MCF 10A (cell line): ENCODE results near the gene LIN54. TPM values are rescaled to one million over a fixed set of nuclear protein-coding genes. Genes with fewer than 3 reads are reported as not detected.

Source experiments
- BruUV-seq: library from RNA; stranded (reverse); fragments of 400-500 nt; replicated peaks from 2 replicates; lab custom pipeline; 2021; lab: Mats Ljungman, UMichigan
- CTCF ChIA-PET: fragments of 300-600 bp; sonication (Branson Sonifier 250); formaldehyde crosslinking; extraction: SDS; loops from one replicate; lab custom pipeline; 2021; ENCODE audit warnings: antibody characterized with exemption, inconsistent platforms; lab: Yijun Ruan, JAX
- POLR2A ChIA-PET: fragments of 300-600, 350-650 bp; sonication (Branson Sonifier 250); formaldehyde crosslinking; extraction: SDS; loops from one replicate; lab custom pipeline; 2020; ENCODE audit warnings: antibody characterized with exemption, inconsistent platforms; lab: Yijun Ruan, JAX
- DNase-seq: peaks from one replicate; pipeline ENCODE4 v3.0.0-alpha.2; 2018; ENCODE audit not compliant: unreplicated experiment
- H3K27ac Mint-ChIP-seq: one replicate; pipeline ENCODE4 v1.8.0; 2022; ENCODE audit warnings: mild to moderate bottlenecking, low read depth, mixed read lengths; ENCODE audit not compliant: unreplicated experiment
- H3K27me3 Mint-ChIP-seq: one replicate; pipeline ENCODE4 v1.8.0; 2022; ENCODE audit warnings: mixed read lengths; ENCODE audit not compliant: insufficient read depth, unreplicated experiment
- H3K36me3 Mint-ChIP-seq: one replicate; pipeline ENCODE4 v1.8.0; 2022; ENCODE audit warnings: mild to moderate bottlenecking, moderate library complexity, mixed read lengths; ENCODE audit not compliant: insufficient read depth, unreplicated experiment
- H3K4me1 Mint-ChIP-seq: one replicate; pipeline ENCODE4 v1.8.0; 2022; ENCODE audit warnings: mixed read lengths; ENCODE audit not compliant: insufficient read depth, unreplicated experiment
- H3K4me3 Mint-ChIP-seq: one replicate; pipeline ENCODE4 v1.8.0; 2022; ENCODE audit warnings: mild to moderate bottlenecking, moderate library complexity, mixed read lengths; ENCODE audit not compliant: unreplicated experiment
- H3K9me3 Mint-ChIP-seq: one replicate; pipeline ENCODE4 v1.8.0; 2022; ENCODE audit warnings: mixed read lengths; ENCODE audit not compliant: unreplicated experiment
- intact Hi-C: fragments of 100-400 bp; cut with micrococcal nuclease; formaldehyde crosslinking; loops from 2 replicates; pipeline ENCODE4 v1.14.1; 2022
- total RNA-seq: library from RNA; stranded (reverse); gene quantifications from 2 replicates; pipeline ENCODE4 v1.2.3, GENCODE V29; 2022
- TF ChIP-seq, protein P1 (sequence below): fragments of 200-600 bp; IDR thresholded peaks from one replicate; pipeline ENCODE4 v1.8.0; 2022; ENCODE audit warnings: antibody characterized with exemption, mild to moderate bottlenecking; ENCODE audit not compliant: unreplicated experiment

The LIN54 gene
- total RNA-seq, 1 experiment from 2014 or later: 16.0 TPM

DNA sequence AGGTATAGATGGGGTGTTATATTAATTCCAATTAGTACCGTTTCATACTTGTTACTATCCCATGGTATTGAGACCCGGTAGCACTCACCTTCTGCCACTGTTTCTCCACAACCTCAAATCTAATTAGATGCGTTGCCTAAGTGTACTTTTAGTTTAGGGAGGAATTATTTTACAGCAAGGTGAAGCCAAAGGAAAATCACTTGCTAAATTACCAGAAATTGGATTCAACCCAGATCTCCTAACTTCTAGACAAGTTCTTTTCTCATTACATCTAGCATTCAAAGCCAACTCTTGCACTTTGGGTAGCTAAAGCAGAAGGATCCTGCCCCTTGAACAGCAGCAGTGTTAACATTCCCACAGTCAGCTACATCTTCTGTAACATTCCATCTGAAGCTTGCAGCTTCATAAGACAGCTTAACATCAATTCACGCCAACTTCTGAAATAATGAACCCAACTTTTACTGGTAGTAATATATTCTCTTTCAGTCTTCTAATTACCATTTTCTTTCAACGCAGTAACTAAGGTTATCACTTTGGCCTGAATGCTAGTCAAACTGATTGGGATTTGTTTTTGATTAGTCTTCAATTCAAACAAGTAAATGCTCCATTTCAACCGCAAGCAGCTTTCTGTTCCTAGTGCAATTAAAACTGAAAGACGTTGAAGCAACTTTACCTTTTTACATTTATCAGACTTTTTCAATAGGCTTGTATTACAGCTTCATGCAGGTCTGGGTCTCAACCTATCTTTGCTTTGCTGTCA, 118.7 kb downstream of the LIN54 start:
- H3K4me1 Mint-ChIP-seq: peaks cover 19% of the 10 kb centered on the region
- intact Hi-C loops: loop anchor here (1.0 kb wide), 1 partner anchor 8 kb away; the partner anchor contains the start of gene THAP9
- no peaks in the 10 kb centered on the region for H3K27me3 Mint-ChIP-seq
- peak overlapping the region; percentile 98 for H3K27ac Mint-ChIP-seq
- H3K36me3 Mint-ChIP-seq: peaks cover 68% of the 10 kb centered on the region
- ChIA-PET POLR2A (interaction anchor here (0.6 to 11.1 kb wide), 11 partner anchors 6 to 511 kb away, joined by 3 to 327 read pairs (median 5); partner anchors contain the start of genes COPS4, LIN54 and THAP9), CTCF (interaction anchor here (0.5 to 0.7 kb wide), 2 partner anchors 8 to 49 kb away, joined by 3 read pairs; no protein-coding TSS in a partner anchor)
- TF ChIP-seq, protein P1, sequence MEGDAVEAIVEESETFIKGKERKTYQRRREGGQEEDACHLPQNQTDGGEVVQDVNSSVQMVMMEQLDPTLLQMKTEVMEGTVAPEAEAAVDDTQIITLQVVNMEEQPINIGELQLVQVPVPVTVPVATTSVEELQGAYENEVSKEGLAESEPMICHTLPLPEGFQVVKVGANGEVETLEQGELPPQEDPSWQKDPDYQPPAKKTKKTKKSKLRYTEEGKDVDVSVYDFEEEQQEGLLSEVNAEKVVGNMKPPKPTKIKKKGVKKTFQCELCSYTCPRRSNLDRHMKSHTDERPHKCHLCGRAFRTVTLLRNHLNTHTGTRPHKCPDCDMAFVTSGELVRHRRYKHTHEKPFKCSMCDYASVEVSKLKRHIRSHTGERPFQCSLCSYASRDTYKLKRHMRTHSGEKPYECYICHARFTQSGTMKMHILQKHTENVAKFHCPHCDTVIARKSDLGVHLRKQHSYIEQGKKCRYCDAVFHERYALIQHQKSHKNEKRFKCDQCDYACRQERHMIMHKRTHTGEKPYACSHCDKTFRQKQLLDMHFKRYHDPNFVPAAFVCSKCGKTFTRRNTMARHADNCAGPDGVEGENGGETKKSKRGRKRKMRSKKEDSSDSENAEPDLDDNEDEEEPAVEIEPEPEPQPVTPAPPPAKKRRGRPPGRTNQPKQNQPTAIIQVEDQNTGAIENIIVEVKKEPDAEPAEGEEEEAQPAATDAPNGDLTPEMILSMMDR: no peak
- BruUV-seq: no TSS peak
- no peaks in the 10 kb centered on the region for H3K9me3 Mint-ChIP-seq
- no peak for DNase-seq
- peak overlapping the region; percentile 86 for H3K4me3 Mint-ChIP-seq

DNA sequence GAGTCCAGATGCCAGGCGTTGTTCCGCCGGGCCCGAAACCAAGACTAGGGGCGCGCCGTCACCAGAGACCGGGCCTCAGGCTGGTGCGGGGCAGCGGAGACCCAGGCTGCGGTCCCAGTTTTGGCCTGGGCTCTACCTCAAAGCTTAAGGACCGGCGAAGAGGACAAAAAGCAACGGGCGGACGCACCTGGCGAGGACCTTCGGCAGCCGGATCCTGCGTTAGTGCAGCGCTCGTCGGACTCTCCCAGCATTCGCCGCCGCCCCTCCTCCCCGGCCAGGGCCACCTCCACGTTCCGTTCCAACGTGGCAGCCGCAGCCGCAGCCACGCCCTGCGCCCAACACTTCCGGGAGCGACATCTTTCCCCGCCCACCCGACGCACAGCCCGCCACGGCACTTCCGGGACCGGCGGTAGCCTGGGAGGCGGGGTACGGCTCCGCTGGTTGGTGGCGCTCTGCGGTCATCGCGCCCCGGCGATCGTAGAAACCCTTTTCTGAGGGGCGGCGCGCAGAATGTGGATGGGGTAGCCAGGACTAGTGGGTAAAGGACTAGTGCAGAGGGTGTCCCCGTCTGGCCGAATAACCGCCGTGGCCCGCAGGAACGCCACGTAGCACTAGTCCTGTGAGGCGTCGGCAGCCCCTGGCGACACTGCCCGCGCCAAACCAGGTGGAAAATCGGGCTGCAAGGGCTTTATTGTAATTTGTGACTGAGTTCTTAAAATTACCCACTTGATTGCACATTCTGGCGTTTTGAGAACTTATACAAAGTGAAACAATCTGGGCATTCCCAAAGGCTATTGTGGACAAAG, 119.5 kb downstream of the LIN54 start, which contains the start of gene SEC31A:
TSS of gene SEC31A (minus strand) at position 253 of the 806 bp plus-strand sequence. CDS start 9,217 bp downstream, outside the sequence.
- CTCF ChIA-PET: interaction anchor here (0.7 kb wide), 1 partner anchor 9 kb away, joined by 3 read pairs; no protein-coding TSS in a partner anchor
- Mint-ChIP-seq H3K36me3 (peaks cover 65% of the 10 kb centered on the region), H3K9me3 (no peaks in the 10 kb centered on the region), H3K27ac (peak within 1 kb of the TSS; percentile 98), H3K27me3 (no peaks in the 10 kb centered on the region), H3K4me3 (peak within 1 kb of the TSS; percentile 86), H3K4me1 (peaks cover 24% of the 10 kb centered on the region)
- POLR2A ChIA-PET: interaction anchor here (1.1 to 11.1 kb wide), 10 partner anchors 7 to 518 kb away, joined by 3 to 327 read pairs (median 10); partner anchors contain the start of genes HNRNPDL, LIN54 and THAP9
- peak; percentile 95 for DNase-seq
- TF ChIP-seq, protein P1: no peak
- intact Hi-C loops: loop anchor here (1.0 kb wide), 1 partner anchor 9 kb away; the partner anchor contains the start of gene THAP9
- TSS peak; percentile 85 for BruUV-seq

DNA sequence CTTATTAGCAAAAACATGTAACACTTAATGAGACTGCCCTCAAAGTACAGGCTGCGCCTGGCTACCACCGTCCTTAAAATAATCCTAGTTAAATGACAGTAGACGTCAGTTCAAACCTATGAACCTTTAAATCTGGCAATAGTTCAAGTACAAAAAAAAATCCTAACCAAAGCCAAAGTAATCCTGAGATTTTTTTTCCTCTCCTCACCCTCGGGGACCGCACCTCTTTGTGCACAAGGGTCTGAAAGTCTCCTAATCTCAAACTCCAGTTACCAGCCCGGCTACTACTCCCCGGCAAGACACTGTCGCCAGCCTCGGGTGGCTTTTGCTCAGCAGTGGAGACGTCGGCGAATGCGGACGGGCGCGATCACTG, 120.1 kb downstream of the LIN54 start:
- Mint-ChIP-seq H3K9me3 (no peaks in the 10 kb centered on the region), H3K27ac (peak overlapping the region; percentile 98), H3K4me3 (peak overlapping the region; percentile 86), H3K4me1 (peaks cover 29% of the 10 kb centered on the region), H3K27me3 (no peaks in the 10 kb centered on the region), H3K36me3 (peaks cover 60% of the 10 kb centered on the region)
- BruUV-seq: TSS peak; percentile 41
- TF ChIP-seq, protein P1: no peak
- ChIA-PET CTCF (no interaction called here), POLR2A (interaction anchor here (0.9 to 11.1 kb wide), 12 partner anchors 8 to 518 kb away, joined by 3 to 327 read pairs (median 10); partner anchors contain the start of genes COPS4, COQ2, HNRNPDL and LIN54)
- intact Hi-C loops: no loop called here
- DNase-seq: no peak
